HG02943 (cell line): Measurements from ENCODE around the gene SRL.
A peak's percentile ranks its signal among the peaks of the same experiment; 100 is the strongest.

Source experiments
- ATAC-seq: cut with Tn5 transposase; IDR thresholded peaks from one replicate; pipeline ENCODE4 v1.9.1; 2021; ENCODE audit warnings: mild to moderate bottlenecking, low read depth, moderate library complexity; ENCODE audit not compliant: unreplicated experiment

The SRL gene

GRCh38 chr16:4241928-4242283, at the start of gene SRL:
Gene SRL, minus strand, starts transcription at chr16:4242080. Its CDS starts 13 bp downstream, at chr16:4242067.
- ATAC-seq: no peak

- no peak for ATAC-seq
Observed at GRCh38 chr16:4290236-4290830, 48.5 kb upstream of the SRL start.

GRCh38 chr16:4288148-4288921, 46.5 kb upstream of the SRL start:
- no peak for ATAC-seq

- no peak for ATAC-seq
Observed at GRCh38 chr16:4285167-4285566, 43.3 kb upstream of the SRL start.

GRCh38 chr16:4283939-4284338, 42.1 kb upstream of the SRL start:
- no peak for ATAC-seq

GRCh38 chr16:4283441-4283840, 41.6 kb upstream of the SRL start:
- ATAC-seq: no peak

GRCh38 chr16:4280625-4281024, 38.7 kb upstream of the SRL start:
- no peak for ATAC-seq

GRCh38 chr16:4277987-4278513, 36.2 kb upstream of the SRL start:
- ATAC-seq: no peak

GRCh38 chr16:4275861-4276260, 34.0 kb upstream of the SRL start:
- ATAC-seq: no peak

- no peak for ATAC-seq
Observed at GRCh38 chr16:4273858-4274311, 32.0 kb upstream of the SRL start.

GRCh38 chr16:4272114-4272956, 30.5 kb upstream of the SRL start:
- ATAC-seq: peak; percentile 5

GRCh38 chr16:4271176-4272113, 29.6 kb upstream of the SRL start:
- ATAC-seq: peak; percentile 48

- no peak for ATAC-seq
Observed at GRCh38 chr16:4270595-4270994, 28.7 kb upstream of the SRL start.

- no peak for ATAC-seq
Observed at GRCh38 chr16:4270091-4270490, 28.2 kb upstream of the SRL start.

- no peak for ATAC-seq
Observed at GRCh38 chr16:4266372-4266771, 24.5 kb upstream of the SRL start.

- ATAC-seq: no peak
Observed at GRCh38 chr16:4265676-4266075, 23.8 kb upstream of the SRL start.

- ATAC-seq: no peak
Observed at GRCh38 chr16:4264546-4264945, 22.7 kb upstream of the SRL start.

- no peak for ATAC-seq
Observed at GRCh38 chr16:4263504-4264436, 21.9 kb upstream of the SRL start.

GRCh38 chr16:4262303-4262835, 20.5 kb upstream of the SRL start:
- no peak for ATAC-seq
